Activated T-cell treated with anti-CD3 and anti-CD28 coated beads, Interleukin-2, amount 50 U/mL, for 4 hours (primary cell): ENCODE measurements around the gene GYS2. TPM values are rescaled to one million over a fixed set of nuclear protein-coding genes. Genes with fewer than 3 reads are reported as not detected.
"Not testable (repeated sequence)": the region's sequence is repeated elsewhere in the genome, so short reads cannot be mapped to it uniquely, and the experiment has no call there.

Source experiments
- ATAC-seq, 2 donors: fragments of 200-7000 bp; cut with Tn5 transposase; one replicate each; pipeline ENCODE4 v1.10.0; 2021
- DNase-seq: peaks from one replicate; pipeline ENCODE4 v3.0.0-alpha.2; 2020
- H3K27me3 Mint-ChIP-seq: one replicate; pipeline ENCODE4 v1.8.0; 2021; ENCODE audit warnings: low read depth, mixed read lengths
- H3K36me3 Mint-ChIP-seq: one replicate; pipeline ENCODE4 v1.8.0; 2022; ENCODE audit warnings: mixed read lengths; ENCODE audit not compliant: insufficient read depth
- H3K4me1 Mint-ChIP-seq: one replicate; pipeline ENCODE4 v1.8.0; 2021; ENCODE audit warnings: low read depth, mixed read lengths
- H3K4me3 Mint-ChIP-seq: one replicate; pipeline ENCODE4 v1.8.0; 2021; ENCODE audit warnings: mild to moderate bottlenecking, moderate library complexity, mixed read lengths
- H3K9me3 Mint-ChIP-seq: one replicate; pipeline ENCODE4 v1.8.0; 2021; ENCODE audit warnings: mixed read lengths
- total RNA-seq, 3 donors: library from RNA; stranded (reverse); gene quantifications; one replicate each; pipeline ENCODE4 v1.2.1, GENCODE V29; 2021

GYS2 gene
- total RNA-seq, 3 donors from 2014 or later: 0.08 TPM; not detected in 1

DNA sequence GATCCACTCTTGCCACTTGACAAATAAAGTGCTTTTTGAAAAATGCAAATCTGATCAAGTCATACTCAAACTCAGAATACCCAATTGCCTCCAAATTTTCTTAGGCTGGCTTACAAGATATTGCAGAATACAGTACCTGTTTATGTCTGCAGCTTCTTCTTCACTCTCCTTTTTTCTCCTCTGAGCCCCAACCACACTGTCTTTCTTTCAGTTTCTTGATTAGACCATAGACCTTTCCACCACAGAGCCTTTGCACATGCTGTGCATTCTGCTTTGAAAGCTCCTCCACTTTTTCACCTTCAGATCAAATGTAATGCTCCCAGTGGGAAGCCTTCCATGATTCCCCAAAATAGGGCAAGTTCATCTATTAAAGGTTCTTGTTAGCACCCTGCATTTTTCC is 13.9 kb upstream of the GYS2 start:
- no peak overlapping the region for H3K4me3 Mint-ChIP-seq
- peaks cover 5% of the 10 kb centered on the region for H3K36me3 Mint-ChIP-seq
- ATAC-seq (no peak), DNase-seq (no peak)
- H3K27me3 Mint-ChIP-seq: no peaks in the 10 kb centered on the region
- H3K4me1 Mint-ChIP-seq: peaks cover 48% of the 10 kb centered on the region
- H3K9me3 Mint-ChIP-seq: peaks cover 5% of the 10 kb centered on the region

DNA sequence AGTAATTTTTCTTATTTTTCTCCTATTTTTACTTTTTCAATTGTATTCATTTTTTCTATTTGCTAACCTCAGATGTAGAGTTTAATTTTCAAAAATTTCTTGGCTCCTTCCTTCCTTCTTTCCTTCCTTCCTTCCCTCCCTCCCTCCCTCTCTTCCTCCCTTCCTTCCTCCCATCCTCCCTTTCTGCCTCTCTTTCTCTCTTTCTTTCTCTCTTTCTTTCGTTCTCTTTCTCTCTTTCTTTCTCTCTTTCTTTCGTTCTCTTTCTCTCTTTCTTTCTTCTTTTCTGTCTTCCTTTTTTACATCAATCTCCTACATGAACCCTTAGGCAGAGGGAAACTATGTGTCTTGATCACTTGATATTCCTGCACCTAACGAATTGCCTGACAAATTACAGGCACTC is 12.4 kb upstream of the GYS2 start:
- Mint-ChIP-seq H3K4me3 (no peak overlapping the region), H3K9me3 (peaks cover 5% of the 10 kb centered on the region), H3K36me3 (peaks cover 3% of the 10 kb centered on the region), H3K4me1 (peaks cover 57% of the 10 kb centered on the region), H3K27me3 (no peaks in the 10 kb centered on the region)
- DNase-seq (no peak), ATAC-seq (no peak)

DNA sequence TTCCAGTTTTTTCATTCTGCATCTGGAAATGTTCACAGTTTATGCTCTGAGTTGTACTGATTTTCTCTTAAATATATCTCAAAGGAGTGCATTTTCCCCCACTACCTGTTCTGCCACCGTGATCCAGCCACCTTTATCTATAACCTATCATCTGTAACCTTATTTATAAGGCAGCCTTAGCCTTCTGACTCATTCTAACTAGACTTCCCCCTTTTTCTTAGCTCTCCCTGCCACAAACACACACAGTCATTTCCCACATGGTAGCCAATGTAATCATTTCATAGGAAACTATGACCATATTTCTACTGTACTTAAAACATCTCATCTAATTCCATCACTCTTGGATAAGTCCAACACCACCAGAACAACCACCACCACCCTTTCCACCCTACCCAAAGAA is 10.8 kb upstream of the GYS2 start:
- peak; percentile 94 to 96 for ATAC-seq
- H3K27me3 Mint-ChIP-seq: no peaks in the 10 kb centered on the region

DNA sequence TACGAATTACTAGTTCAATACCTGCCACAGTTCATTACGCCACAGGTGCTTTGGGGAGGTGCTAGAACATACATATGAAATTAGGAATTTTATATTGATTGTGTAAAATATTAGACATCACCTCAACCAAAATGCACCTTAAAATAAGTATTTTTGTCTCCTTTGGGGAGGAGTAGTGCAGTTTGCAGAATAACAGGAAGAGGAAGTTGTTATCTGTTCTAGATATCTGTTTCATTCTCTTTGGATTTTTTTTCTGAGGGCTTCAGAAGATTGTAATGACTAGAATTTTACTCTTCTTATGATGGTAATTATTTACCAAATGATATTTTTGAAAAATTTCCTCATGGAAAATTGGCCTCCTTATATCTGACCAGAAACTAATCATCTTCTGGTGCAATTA is 9.9 kb upstream of the GYS2 start:
- Mint-ChIP-seq H3K9me3 (peaks cover 5% of the 10 kb centered on the region), H3K4me1 (peaks cover 57% of the 10 kb centered on the region), H3K4me3 (peak overlapping the region; percentile 33), H3K27me3 (no peaks in the 10 kb centered on the region), H3K36me3 (peaks cover 3% of the 10 kb centered on the region)
- DNase-seq (no peak), ATAC-seq (peak; percentile 13 to 33)

More for the DNA sequence above, 10.8 kb upstream of the GYS2 start:
- H3K36me3 Mint-ChIP-seq: peaks cover 3% of the 10 kb centered on the region
- peaks cover 57% of the 10 kb centered on the region for H3K4me1 Mint-ChIP-seq
- peak; percentile 7 for DNase-seq
- peaks cover 5% of the 10 kb centered on the region for H3K9me3 Mint-ChIP-seq
- peak overlapping the region; percentile 33 for H3K4me3 Mint-ChIP-seq

DNA sequence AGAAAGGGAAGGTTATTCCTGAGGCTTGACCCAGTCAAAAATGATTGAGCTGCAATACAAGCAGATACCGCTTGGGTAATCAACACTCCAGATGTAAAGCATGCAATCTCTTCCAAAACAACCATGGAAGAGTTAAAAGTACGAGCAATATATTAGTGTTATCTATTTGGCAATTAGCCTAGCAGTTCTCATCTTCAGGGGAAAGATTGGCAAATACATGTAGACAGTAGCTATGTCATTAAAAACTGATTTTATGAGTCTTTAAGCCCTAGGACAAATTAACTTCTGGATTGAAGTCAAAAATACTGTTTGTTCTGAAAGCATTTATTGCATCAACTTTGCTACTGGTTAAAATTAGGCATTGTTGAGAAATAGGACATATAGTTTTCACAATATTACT is 9.3 kb upstream of the GYS2 start:
- no peak overlapping the region for H3K4me3 Mint-ChIP-seq
- H3K9me3 Mint-ChIP-seq: peaks cover 4% of the 10 kb centered on the region
- DNase-seq (no peak), ATAC-seq (no peak)
- no peaks in the 10 kb centered on the region for H3K27me3 Mint-ChIP-seq
- H3K4me1 Mint-ChIP-seq: peaks cover 53% of the 10 kb centered on the region
- H3K36me3 Mint-ChIP-seq: peaks cover 3% of the 10 kb centered on the region

DNA sequence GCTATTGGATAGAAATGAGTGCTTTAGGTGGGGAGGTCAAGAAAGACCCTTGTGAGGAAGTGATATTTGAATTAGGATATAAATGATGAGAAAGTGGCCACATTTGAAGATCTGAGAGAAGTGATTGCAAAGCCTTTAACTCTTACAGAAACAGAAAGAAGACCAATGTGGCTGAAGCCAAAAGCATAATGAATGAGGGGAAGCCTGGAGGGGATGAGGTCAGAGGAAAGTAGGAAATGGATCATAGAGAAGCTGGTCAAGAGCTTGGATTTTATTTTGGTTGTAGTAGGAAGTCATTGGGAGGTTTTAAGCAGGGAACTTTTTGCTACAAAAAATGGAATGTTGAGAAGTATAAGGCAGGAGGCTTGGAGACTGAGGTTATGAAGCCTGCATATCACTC is 3.5 kb upstream of the GYS2 start:
- no peak for ATAC-seq
- Mint-ChIP-seq H3K4me3 (no peak overlapping the region), H3K27me3 (no peaks in the 10 kb centered on the region), H3K9me3 (no peaks in the 10 kb centered on the region), H3K36me3 (no peaks in the 10 kb centered on the region), H3K4me1 (peaks cover 6% of the 10 kb centered on the region)
- DNase-seq: no peak

DNA sequence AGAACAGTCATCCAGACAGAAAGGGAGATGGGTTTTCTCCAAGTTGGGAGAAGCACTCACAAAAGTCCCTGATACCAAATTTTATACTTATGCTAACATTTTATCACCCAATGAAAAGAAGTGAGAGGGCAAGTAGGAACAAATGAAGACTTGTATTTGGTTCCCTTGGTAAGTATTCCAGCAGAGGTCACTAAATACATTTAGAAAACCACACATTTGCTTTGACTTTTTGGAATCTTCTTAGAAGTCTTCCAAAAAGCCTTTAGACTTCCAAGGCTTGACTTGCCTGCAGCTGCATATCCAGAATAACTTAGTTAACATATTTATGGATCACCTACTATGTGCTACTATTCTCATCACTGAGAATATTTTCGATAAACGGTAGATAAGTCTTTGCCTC is 3.1 kb upstream of the GYS2 start:
- DNase-seq: no peak
- H3K4me1 Mint-ChIP-seq: peaks cover 2% of the 10 kb centered on the region
- ATAC-seq: no peak
- no peaks in the 10 kb centered on the region for H3K27me3 Mint-ChIP-seq
- H3K36me3 Mint-ChIP-seq: no peaks in the 10 kb centered on the region
- no peaks in the 10 kb centered on the region for H3K9me3 Mint-ChIP-seq
- H3K4me3 Mint-ChIP-seq: no peak overlapping the region

DNA sequence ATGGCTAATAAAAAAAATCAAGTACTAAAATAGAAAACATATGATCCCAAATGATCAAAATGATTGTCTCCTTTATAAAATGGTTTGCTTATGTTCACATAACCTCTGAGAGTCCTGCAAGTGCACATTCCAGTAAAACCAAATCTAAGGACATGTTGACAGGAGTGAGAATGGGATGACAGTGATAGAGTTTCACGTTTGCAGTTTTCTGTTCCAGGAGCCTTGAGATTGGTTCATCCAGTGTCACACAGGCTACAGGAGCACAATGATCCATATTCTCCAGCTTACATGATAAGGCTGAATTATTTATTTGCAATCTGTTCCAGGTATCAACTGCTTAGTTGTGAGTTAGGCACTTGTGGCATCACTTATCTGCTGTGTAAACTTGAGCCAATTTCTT is 1.5 kb upstream of the GYS2 start:
- no peak for ATAC-seq
- no peak overlapping the region for H3K4me3 Mint-ChIP-seq
- no peaks in the 10 kb centered on the region for H3K4me1 Mint-ChIP-seq

DNA sequence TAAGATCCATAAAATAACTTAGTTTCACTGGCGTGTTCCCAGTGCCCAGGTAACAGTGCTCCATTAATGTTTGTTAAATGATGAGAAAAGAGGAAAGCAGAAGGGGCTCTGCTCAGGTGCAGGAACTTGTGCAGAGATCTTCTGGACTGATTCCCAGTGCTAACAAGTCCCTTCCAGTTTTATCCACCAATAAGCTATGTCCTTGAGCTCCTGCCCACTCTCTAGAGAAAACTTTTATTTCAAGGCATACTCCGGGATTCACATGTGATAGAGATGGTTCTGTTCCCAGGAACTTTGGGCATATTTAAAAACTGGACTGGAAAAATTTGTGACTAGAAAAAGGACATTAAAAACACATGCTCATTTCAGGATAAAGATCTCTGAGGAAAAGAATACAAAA is 1.9 kb downstream of the GYS2 start:
- no peaks in the 10 kb centered on the region for H3K27me3 Mint-ChIP-seq
- H3K4me1 Mint-ChIP-seq: no peaks in the 10 kb centered on the region
- no peaks in the 10 kb centered on the region for H3K9me3 Mint-ChIP-seq
- ATAC-seq: no peak
- H3K4me3 Mint-ChIP-seq: no peak overlapping the region
- H3K36me3 Mint-ChIP-seq: no peaks in the 10 kb centered on the region
- DNase-seq: no peak

More for the DNA sequence above, 1.5 kb upstream of the GYS2 start:
- DNase-seq: no peak
- no peaks in the 10 kb centered on the region for H3K9me3 Mint-ChIP-seq
- no peaks in the 10 kb centered on the region for H3K27me3 Mint-ChIP-seq
- H3K36me3 Mint-ChIP-seq: no peaks in the 10 kb centered on the region

DNA sequence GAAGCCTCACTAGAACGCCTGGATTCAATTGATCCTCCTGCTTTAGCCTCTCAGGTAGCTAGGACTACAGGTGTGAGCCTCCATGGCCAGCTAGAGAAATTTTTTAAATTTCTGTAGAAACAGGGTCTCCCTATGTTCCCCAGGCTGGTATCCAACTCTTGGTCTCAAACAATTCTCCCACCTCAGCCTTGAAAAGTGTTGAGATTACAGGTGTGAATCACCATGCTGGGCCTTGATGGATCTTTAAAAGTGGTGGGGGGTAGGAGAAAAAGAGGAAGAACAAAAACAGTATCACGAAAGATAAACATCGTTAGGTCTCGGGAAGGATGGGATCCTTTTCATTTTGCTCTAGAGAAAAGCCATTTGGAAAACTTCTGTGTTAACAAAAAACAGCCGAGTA is 4.5 kb downstream of the GYS2 start:
- H3K4me1 Mint-ChIP-seq: no peaks in the 10 kb centered on the region
- no peaks in the 10 kb centered on the region for H3K36me3 Mint-ChIP-seq
- DNase-seq: no peak
- ATAC-seq: no peak
- H3K4me3 Mint-ChIP-seq: no peak overlapping the region
- H3K9me3 Mint-ChIP-seq: peaks cover 3% of the 10 kb centered on the region
- H3K27me3 Mint-ChIP-seq: no peaks in the 10 kb centered on the region

DNA sequence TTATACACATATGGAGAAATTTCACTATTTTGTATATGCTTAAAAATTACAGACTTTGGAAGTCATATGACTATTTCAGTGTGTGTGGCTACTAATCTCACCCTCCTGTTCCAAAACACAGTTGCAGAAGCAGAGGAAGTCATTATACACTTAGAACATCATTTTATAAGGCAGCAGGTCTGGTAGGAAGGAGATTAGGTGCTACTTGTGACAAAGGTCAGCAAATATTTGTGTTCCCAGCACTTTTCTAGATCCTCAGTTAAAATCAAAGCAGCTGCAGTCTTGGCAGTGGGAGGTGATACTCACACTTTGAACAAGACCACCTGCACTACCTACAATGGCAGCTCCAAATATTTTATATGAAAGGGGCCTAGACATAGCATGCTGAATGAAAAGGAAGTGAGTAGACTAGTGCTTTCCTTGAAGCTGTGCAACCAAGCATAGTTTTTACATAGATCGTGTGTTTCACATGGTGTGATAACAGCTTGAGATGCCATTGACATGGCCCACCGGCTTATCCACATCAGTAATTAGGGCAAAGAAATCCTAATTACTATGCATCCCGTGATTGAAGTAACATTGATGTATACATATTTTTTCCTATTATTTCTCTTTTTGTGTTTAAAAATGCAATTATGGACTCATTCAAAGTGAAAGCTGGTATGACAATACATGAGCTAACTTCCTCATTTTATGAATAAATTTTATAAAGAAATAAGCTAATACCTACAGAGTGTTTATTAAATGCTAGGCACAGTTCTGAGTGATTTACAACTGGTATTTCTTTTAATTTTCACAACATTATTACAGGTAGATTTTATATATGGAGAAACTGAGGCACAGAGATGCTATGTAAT is 5.3 kb downstream of the GYS2 start:
- H3K4me3 Mint-ChIP-seq: no peak overlapping the region
- H3K36me3 Mint-ChIP-seq: no peaks in the 10 kb centered on the region
- peaks cover 3% of the 10 kb centered on the region for H3K9me3 Mint-ChIP-seq
- H3K4me1 Mint-ChIP-seq: no peaks in the 10 kb centered on the region
- DNase-seq (no peak), ATAC-seq (no peak)
- no peaks in the 10 kb centered on the region for H3K27me3 Mint-ChIP-seq

DNA sequence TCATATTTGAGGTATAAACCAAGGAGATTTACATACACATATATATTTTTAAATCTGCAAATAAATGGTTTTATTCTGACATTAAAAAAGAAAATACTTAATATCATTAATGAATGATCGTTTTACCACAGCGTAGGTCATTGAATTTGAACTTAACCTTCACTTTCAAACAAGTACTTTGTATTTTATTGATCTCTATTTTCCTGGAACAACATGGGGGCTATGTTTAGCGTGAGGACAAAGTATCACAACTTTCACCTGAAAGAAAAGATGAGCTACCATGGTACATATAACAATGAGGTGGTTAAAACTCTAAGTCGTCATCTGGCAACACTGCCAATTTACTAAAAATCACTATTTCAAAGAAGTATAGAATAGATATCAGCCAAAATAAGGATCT is 6.0 kb downstream of the GYS2 start:
- peaks cover 2% of the 10 kb centered on the region for H3K36me3 Mint-ChIP-seq
- peaks cover 3% of the 10 kb centered on the region for H3K9me3 Mint-ChIP-seq
- H3K27me3 Mint-ChIP-seq: no peaks in the 10 kb centered on the region
- H3K4me1 Mint-ChIP-seq: no peaks in the 10 kb centered on the region
- no peak overlapping the region for H3K4me3 Mint-ChIP-seq
- DNase-seq (no peak), ATAC-seq (no peak)

DNA sequence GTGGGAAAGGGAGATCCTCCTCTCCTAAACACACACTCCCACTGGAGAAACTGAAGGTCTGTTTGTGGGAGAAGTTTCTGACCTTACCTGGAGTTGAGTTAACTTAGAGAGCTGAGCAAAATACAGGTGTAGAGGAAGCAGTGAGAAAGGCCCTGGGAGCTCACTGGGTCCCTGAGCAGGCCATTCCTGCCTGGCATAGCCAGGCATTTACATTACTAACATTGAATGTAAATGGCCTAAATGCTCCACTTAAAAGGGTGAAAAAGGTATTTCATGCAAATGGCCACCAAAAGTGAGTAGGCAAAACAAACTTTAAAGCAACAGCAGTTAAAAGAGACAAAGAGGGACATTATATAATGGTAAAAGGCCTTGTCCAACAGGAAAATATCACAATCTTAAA is 9.3 kb downstream of the GYS2 start:
- H3K36me3 Mint-ChIP-seq: peaks cover 12% of the 10 kb centered on the region
- not testable (repeated sequence) for ATAC-seq

DNA sequence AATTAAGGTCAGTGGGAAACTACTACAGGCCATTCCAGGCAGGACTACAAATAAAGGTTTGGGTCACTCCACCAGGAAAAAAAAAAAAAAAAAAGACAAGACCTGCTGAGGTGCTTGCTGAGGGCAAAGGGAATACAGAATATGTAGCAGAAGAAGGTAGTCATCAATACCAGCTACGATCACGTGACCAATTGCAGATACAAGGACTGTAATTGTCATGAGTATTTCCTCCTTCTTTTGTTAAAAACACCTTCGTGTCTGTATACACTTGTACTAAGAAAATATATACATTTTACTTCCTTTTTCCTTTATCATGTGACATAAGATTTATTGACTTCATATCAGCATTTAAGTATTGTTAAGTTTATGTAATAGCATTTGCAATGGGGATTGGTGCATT is 19.2 kb downstream of the GYS2 start:
- no peak for DNase-seq
- peaks cover 10% of the 10 kb centered on the region for H3K27me3 Mint-ChIP-seq
- peaks cover 3% of the 10 kb centered on the region for H3K9me3 Mint-ChIP-seq
- no peaks in the 10 kb centered on the region for H3K36me3 Mint-ChIP-seq
- no peak overlapping the region for H3K4me3 Mint-ChIP-seq
- no peaks in the 10 kb centered on the region for H3K4me1 Mint-ChIP-seq
- ATAC-seq: no peak

More for the DNA sequence above, 9.3 kb downstream of the GYS2 start:
- H3K9me3 Mint-ChIP-seq: peaks cover 18% of the 10 kb centered on the region
- DNase-seq, H3K4me1 Mint-ChIP-seq, H3K4me3 Mint-ChIP-seq, H3K27me3 Mint-ChIP-seq: not testable (repeated sequence)

DNA sequence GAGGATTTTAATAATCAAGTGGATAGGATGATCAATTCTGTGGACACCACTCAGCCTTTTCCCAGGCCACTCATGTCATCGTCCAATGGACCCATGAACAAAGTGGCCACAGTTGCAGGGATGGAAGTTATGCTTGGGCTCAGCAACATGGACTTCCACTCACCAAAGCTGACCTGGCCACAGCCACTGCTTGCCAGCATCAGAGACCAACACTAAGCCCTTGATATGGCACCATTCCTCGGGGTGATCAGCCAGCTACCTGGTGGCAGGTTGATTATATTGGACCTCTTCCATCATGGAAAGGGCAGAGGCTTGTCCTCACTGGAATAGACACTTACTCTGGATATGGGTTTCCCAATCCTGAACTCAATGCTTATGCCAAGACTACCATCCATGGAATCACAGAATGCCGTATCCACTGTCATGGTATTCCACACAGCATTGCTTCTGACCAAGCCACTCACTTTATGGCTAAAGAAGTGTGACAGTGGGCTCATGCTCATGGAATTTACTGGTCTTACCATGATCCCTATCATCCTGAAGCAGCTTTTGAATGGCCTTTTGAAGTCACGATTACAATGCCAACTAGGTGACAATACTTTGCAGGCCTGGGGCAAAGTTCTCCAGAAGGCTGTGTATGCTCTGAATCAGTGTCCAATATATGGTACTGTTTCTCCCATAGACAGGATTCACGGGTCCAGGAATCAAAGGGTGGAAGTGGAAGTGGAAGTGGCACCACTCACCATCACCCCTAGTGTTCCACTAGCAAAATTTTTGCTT is 20.1 kb downstream of the GYS2 start:
- not testable (repeated sequence) for H3K4me3 Mint-ChIP-seq, H3K9me3 Mint-ChIP-seq, ATAC-seq

More for the DNA sequence above, 20.1 kb downstream of the GYS2 start:
- H3K27me3 Mint-ChIP-seq: peaks cover 11% of the 10 kb centered on the region
- H3K36me3 Mint-ChIP-seq, H3K4me1 Mint-ChIP-seq, DNase-seq: not testable (repeated sequence)
